HCT116 (cell line): Measurements from ENCODE around the gene KCTD17. TPM values are rescaled to one million over a fixed set of nuclear protein-coding genes. Genes with fewer than 3 reads are reported as not detected.

Experiments
- ATAC-seq: fragments of 200-7000 bp; cut with Tn5 transposase; 2 replicates; pipeline ENCODE4 v1.9.1; 2020; ENCODE audit warnings: mild to moderate bottlenecking, moderate library complexity
- BruUV-seq: library from RNA; stranded (reverse); fragments of 400-500 nt; replicated peaks from 2 replicates; lab custom pipeline; 2021; lab: Mats Ljungman, UMichigan
- CTCF ChIA-PET: fragments of 300-600 bp; sonication (Branson Sonifier 250); formaldehyde crosslinking; loops from one replicate; lab custom pipeline; 2021; ENCODE audit warnings: antibody characterized with exemption; lab: Charles Lee
- POLR2A ChIA-PET: fragments of 300-600, 350-600 bp; sonication (Branson Sonifier 250); formaldehyde crosslinking; loops from one replicate; lab custom pipeline; 2021; ENCODE audit warnings: antibody characterized with exemption; lab: Charles Lee
- RAD21 ChIA-PET, 2 experiments: fragments of 300-600 bp; sonication (Branson Sonifier 250); formaldehyde crosslinking; loops; one replicate each; lab custom pipeline; 2023; ENCODE audit warnings: low total read pairs in 2 of 2; ENCODE audit not compliant: uncharacterized antibody in 2 of 2, unreplicated experiment in 2 of 2, low non-redundant PET in 1 of 2; lab: Charles Lee
- DNase-seq: peaks from one replicate; pipeline ENCODE4 v3.0.0-alpha.2; 2010; ENCODE audit warnings: low read depth, low spot score
- H2AFZ ChIP-seq: fragments of 200-600 bp; shearing (Covaris generic), sonication (generic); 2 replicates; pipeline ENCODE4 v1.6.1; 2017; ENCODE audit warnings: low read depth, mixed run types, mixed read lengths, antibody characterized with exemption, low read length; ENCODE audit not compliant: poor library complexity, severe bottlenecking
- H3K27ac ChIP-seq: 2 replicates; pipeline ENCODE4 v1.5.1; 2012; ENCODE audit warnings: low read depth, low read length
- H3K27me3 ChIP-seq: fragments of 200-600 bp; sonication (generic); 2 replicates; pipeline ENCODE4 v1.6.1; 2016; ENCODE audit warnings: mixed run types, low read length, mixed read lengths; ENCODE audit not compliant: insufficient read depth
- H3K36me3 ChIP-seq, 2 experiments: fragments of 200-500 bp in 1 of 2; fragments of 200-600 bp in 1 of 2; sonication (Bioruptor generic) in 1 of 2; sonication (generic) in 1 of 2; 2 replicates each; pipeline versions ENCODE4 v1.5.1 to v1.6.1; 2014 to 2016; ENCODE audit warnings: low read length in 2 of 2, inconsistent platforms in 1 of 2, mixed read lengths in 1 of 2, mixed run types in 1 of 2; ENCODE audit not compliant: insufficient read depth in 2 of 2, control insufficient read depth in 1 of 2
- H3K4me1 ChIP-seq, 2 experiments: fragments of 200-600 bp in 1 of 2; sonication (generic) in 1 of 2; 2 replicates each; pipeline versions ENCODE4 v1.5.1 to v1.6.1; 2012 to 2017; ENCODE audit warnings: low read length in 2 of 2, inconsistent platforms in 1 of 2, mild to moderate bottlenecking in 1 of 2, mixed read lengths in 1 of 2, mixed run types in 1 of 2, moderate library complexity in 1 of 2; ENCODE audit not compliant: insufficient read depth in 2 of 2, control insufficient read depth in 1 of 2
- H3K4me2 ChIP-seq: fragments of 200-600 bp; sonication (generic); 2 replicates; pipeline ENCODE4 v1.6.1; 2017; ENCODE audit warnings: mixed run types, low read length, mixed read lengths
- H3K4me3 ChIP-seq, 2 experiments: fragments of 200-600 bp in 1 of 2; sonication (generic) in 1 of 2; replicated peaks in 1 of 2; 2 replicates each; pipeline ENCODE4 v1.5.1; 2011 to 2016; ENCODE audit warnings: low read length in 2 of 2, control low read depth in 1 of 2, low read depth in 1 of 2, mild to moderate bottlenecking in 1 of 2, mixed read lengths in 1 of 2, mixed run types in 1 of 2
- H3K79me2 ChIP-seq: fragments of 200-600 bp; sonication (generic); 2 replicates; pipeline ENCODE4 v1.6.1; 2017; ENCODE audit warnings: mild to moderate bottlenecking, mixed run types, low read length, moderate library complexity, mixed read lengths; ENCODE audit not compliant: insufficient read depth
- H3K9ac ChIP-seq: fragments of 200-600 bp; sonication (generic); 2 replicates; pipeline ENCODE4 v1.6.1; 2016; ENCODE audit warnings: low read length, mixed read lengths
- H3K9me2 ChIP-seq: fragments of 200-600 bp; sonication (generic), shearing (Covaris generic); 2 replicates; pipeline ENCODE4 v1.6.1; 2017; ENCODE audit warnings: mixed run types, mild to moderate bottlenecking, moderate library complexity; ENCODE audit not compliant: insufficient read depth
- H3K9me3 ChIP-seq, 2 experiments: fragments of 200-500 bp in 1 of 2; fragments of 200-600 bp in 1 of 2; sonication (Bioruptor generic) in 1 of 2; sonication (generic) in 1 of 2; 2 replicates each; pipeline ENCODE4 v1.6.1; 2014 to 2017; ENCODE audit warnings: low read length in 2 of 2, mixed read lengths in 2 of 2, inconsistent platforms in 1 of 2, low read depth in 1 of 2, mild to moderate bottlenecking in 1 of 2, mixed run types in 1 of 2, moderate library complexity in 1 of 2; ENCODE audit not compliant: control insufficient read depth in 1 of 2, insufficient read depth in 1 of 2
- H4K20me1 ChIP-seq: fragments of 200-600 bp; sonication (generic), shearing (Covaris generic); 2 replicates; pipeline ENCODE4 v1.6.1; 2017; ENCODE audit warnings: mixed run types, mild to moderate bottlenecking, moderate library complexity; ENCODE audit not compliant: insufficient read depth
- CBX3 ChIP-seq: IDR thresholded peaks from 2 replicates; pipeline ENCODE4 v1.6.1; 2012; ENCODE audit warnings: low read depth
- CEBPB ChIP-seq: IDR thresholded peaks from 2 replicates; pipeline ENCODE4 v1.6.1; 2012; ENCODE audit warnings: low read depth
- EGR1 ChIP-seq: IDR thresholded peaks from 2 replicates; pipeline ENCODE4 v1.6.1; 2012; ENCODE audit warnings: low read depth
- ELF1 ChIP-seq: IDR thresholded peaks from 2 replicates; pipeline ENCODE4 v1.6.1; 2012; ENCODE audit warnings: low read depth, borderline replicate concordance
- EZH2 ChIP-seq: fragments of 200-600 bp; sonication (generic); IDR thresholded peaks from 2 replicates; pipeline ENCODE4 v1.6.1; 2017; ENCODE audit warnings: antibody characterized with exemption, mixed run types
- EZH2phosphoT487 ChIP-seq: fragments of 200-600 bp; IDR thresholded peaks from 2 replicates; pipeline ENCODE4 v1.6.1; 2018; ENCODE audit warnings: antibody characterized with exemption, borderline replicate concordance
- POLR2AphosphoS5 ChIP-seq: IDR thresholded peaks from 2 replicates; pipeline ENCODE4 v1.6.1; 2011; ENCODE audit warnings: mild to moderate bottlenecking, low read depth, low read length, moderate library complexity
- RAD21 ChIP-seq: IDR thresholded peaks from 2 replicates; pipeline ENCODE4 v1.6.1; 2012; ENCODE audit warnings: low read depth, mild to moderate bottlenecking
- SIN3A ChIP-seq: IDR thresholded peaks from 2 replicates; pipeline ENCODE4 v1.6.1; 2012; ENCODE audit warnings: low read depth
- SP1 ChIP-seq: IDR thresholded peaks from 2 replicates; pipeline ENCODE4 v1.6.1; 2012; ENCODE audit warnings: low read depth
- SRF ChIP-seq: IDR thresholded peaks from 2 replicates; pipeline ENCODE4 v1.6.1; 2012; ENCODE audit warnings: low read depth
- TCF7L2 ChIP-seq: IDR thresholded peaks from 2 replicates; pipeline ENCODE4 v1.7.0; 2011; ENCODE audit warnings: borderline replicate concordance, inconsistent platforms; ENCODE audit not compliant: insufficient read depth, insufficient read length; ENCODE audit errors: extremely low read depth
- YY1 ChIP-seq: IDR thresholded peaks from 2 replicates; pipeline ENCODE4 v1.6.1; 2011; ENCODE audit warnings: low read length, low read depth, moderate library complexity, mild to moderate bottlenecking; ENCODE audit not compliant: insufficient replicate concordance; ENCODE audit errors: extremely low read depth
- ZFX ChIP-seq: fragments of 450-650 bp; IDR thresholded peaks from 2 replicates; pipeline ENCODE4 v1.6.1; 2017
- ZNF274 ChIP-seq: fragments of 200-500 bp; sonication (Bioruptor generic); IDR thresholded peaks from 2 replicates; pipeline ENCODE4 v1.6.1; 2014; ENCODE audit warnings: mild to moderate bottlenecking, low read depth, low read length, inconsistent platforms
- intact Hi-C: fragments of 100-400 bp; cut with micrococcal nuclease; formaldehyde crosslinking; loops from 2 replicates; pipeline ENCODE4 v1.10.0; 2022
- total RNA-seq: library from RNA; stranded (reverse); gene quantifications from one replicate; pipeline ENCODE4 v1.2.1, GENCODE V29; 2021; ENCODE audit not compliant: unreplicated experiment
- TF ChIP-seq, protein P1 (sequence below): IDR thresholded peaks from 2 replicates; pipeline ENCODE4 v1.6.1; 2012
- TF ChIP-seq, protein P2 (sequence below), 3 experiments: fragments of 200-600 bp in 1 of 3; sonication (generic) in 1 of 3; IDR thresholded peaks in 2 of 3; conservative IDR thresholded peaks in 1 of 3; 2 replicates each; pipeline ENCODE4 v1.5.1; 2012 to 2017; ENCODE audit warnings: low read depth in 2 of 3, low read length in 2 of 3, antibody characterized with exemption in 1 of 3, borderline replicate concordance in 1 of 3, control low read depth in 1 of 3, mild to moderate bottlenecking in 1 of 3, mixed read lengths in 1 of 3, mixed run types in 1 of 3, moderate library complexity in 1 of 3; ENCODE audit not compliant: insufficient read depth in 1 of 3
- TF ChIP-seq, protein P3 (sequence below): IDR thresholded peaks from 2 replicates; pipeline ENCODE4 v1.6.1; 2012

The KCTD17 gene
- total RNA-seq, 1 experiment from 2014 or later, result 23.4 TPM

DNA sequence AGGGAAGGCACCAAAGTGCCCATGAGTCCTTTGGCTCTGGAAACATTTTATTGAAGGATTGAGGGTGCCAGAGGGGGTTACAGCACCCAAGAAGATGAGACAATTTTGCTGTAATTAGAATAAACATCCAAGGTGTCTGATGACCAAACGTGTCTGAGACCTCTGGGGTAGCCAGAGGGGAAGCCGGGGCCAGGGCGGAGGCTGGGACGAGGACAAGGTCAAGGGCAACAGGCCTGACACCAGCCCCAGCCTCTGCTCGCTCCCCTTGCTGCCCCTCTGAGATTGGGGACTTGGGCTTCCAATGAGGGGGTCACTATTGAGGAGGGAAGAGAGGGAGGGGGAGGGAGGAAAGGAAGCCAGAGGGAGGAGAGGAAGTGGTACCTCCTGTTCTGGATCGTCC, 32.4 kb downstream of the KCTD17 start:
- H3K27me3 ChIP-seq, result no peaks in the 10 kb centered on the region
- no peaks in the 10 kb centered on the region for H4K20me1 ChIP-seq
- ChIA-PET CTCF (no interaction called here), RAD21 (no interaction called here), POLR2A (no interaction called here)
- H3K36me3 ChIP-seq, result no peaks in the 10 kb centered on the region
- ATAC-seq (no peak), DNase-seq (no peak)
- BruUV-seq, result no TSS peak
- H3K4me3 ChIP-seq, result no peak overlapping the region
- H3K9me3 ChIP-seq, result no peaks in the 10 kb centered on the region
- no peak overlapping the region for H3K27ac ChIP-seq
- H3K9me2 ChIP-seq, result no peaks in the 10 kb centered on the region
- no peak overlapping the region for H3K4me2 ChIP-seq
- H3K9ac ChIP-seq, result no peak overlapping the region
- intact Hi-C loops, result no loop called here
- H2AFZ ChIP-seq, result no peak overlapping the region
- peaks cover 11 to 21% of the 10 kb centered on the region in 2 experiments for H3K4me1 ChIP-seq
- H3K79me2 ChIP-seq, result no peaks in the 10 kb centered on the region
- TF ChIP-seq EGR1 (no peak), CBX3 (no peak), ELF1 (no peak), SIN3A (no peak), YY1 (no peak)
- TF ChIP-seq, protein P1, sequence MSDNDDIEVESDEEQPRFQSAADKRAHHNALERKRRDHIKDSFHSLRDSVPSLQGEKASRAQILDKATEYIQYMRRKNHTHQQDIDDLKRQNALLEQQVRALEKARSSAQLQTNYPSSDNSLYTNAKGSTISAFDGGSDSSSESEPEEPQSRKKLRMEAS, result no peak
- TF ChIP-seq, all 23 proteins: peak for 0

DNA sequence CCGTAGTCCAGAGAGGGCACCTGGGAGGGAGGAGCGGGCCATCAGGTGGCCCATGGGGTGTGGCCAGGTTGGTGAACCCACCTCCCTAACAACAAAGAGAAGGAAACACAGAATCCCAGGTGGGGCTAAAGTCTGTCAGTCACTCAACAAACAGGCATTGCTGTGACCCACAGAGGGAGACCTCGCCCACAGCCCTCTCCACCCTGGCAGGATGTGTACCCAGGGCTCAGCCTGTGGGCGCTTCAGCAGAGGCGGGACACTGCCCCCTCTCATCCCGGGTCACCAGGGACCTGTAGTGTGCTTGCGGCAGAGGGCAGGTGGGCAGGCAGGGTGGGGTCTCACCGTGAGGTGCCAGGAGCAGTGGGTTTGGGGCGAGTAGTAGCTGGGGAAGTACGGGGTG, 32.8 kb downstream of the KCTD17 start:
- Histone ChIP-seq H3K4me2 (no peak overlapping the region), H3K9ac (no peak overlapping the region), H3K36me3 (no peaks in the 10 kb centered on the region), H3K79me2 (no peaks in the 10 kb centered on the region), H3K4me1 (peaks cover 11 to 24% of the 10 kb centered on the region in 2 experiments), H3K9me2 (no peaks in the 10 kb centered on the region), H3K27me3 (no peaks in the 10 kb centered on the region), H3K4me3 (no peak overlapping the region), H2AFZ (no peak overlapping the region), H3K9me3 (no peaks in the 10 kb centered on the region), H3K27ac (no peak overlapping the region), H4K20me1 (no peaks in the 10 kb centered on the region)
- intact Hi-C loops, result no loop called here
- ChIA-PET CTCF (no interaction called here), POLR2A (no interaction called here), RAD21 (no interaction called here)
- BruUV-seq, result no TSS peak
- ATAC-seq (no peak), DNase-seq (no peak)
- TF ChIP-seq ZFX (no peak), SIN3A (no peak), ZNF274 (no peak), RAD21 (no peak), EZH2phosphoT487 (no peak), ELF1 (no peak), CEBPB (no peak), EZH2 (no peak), SRF (no peak), POLR2AphosphoS5 (no peak), SP1 (no peak), TCF7L2 (no peak)
- TF ChIP-seq, protein P2, sequence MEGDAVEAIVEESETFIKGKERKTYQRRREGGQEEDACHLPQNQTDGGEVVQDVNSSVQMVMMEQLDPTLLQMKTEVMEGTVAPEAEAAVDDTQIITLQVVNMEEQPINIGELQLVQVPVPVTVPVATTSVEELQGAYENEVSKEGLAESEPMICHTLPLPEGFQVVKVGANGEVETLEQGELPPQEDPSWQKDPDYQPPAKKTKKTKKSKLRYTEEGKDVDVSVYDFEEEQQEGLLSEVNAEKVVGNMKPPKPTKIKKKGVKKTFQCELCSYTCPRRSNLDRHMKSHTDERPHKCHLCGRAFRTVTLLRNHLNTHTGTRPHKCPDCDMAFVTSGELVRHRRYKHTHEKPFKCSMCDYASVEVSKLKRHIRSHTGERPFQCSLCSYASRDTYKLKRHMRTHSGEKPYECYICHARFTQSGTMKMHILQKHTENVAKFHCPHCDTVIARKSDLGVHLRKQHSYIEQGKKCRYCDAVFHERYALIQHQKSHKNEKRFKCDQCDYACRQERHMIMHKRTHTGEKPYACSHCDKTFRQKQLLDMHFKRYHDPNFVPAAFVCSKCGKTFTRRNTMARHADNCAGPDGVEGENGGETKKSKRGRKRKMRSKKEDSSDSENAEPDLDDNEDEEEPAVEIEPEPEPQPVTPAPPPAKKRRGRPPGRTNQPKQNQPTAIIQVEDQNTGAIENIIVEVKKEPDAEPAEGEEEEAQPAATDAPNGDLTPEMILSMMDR (IDR thresholded peaks at IDR 0.05 in 2 of 3, conservative IDR thresholded peaks at IDR 0.05 in 1 of 3; ENCODE audit: borderline replicate concordance in 1 of 3, insufficient read depth in 1 of 3, low read depth in 2 of 3, low read length in 2 of 3), result no peak
- TF ChIP-seq, protein P3, sequence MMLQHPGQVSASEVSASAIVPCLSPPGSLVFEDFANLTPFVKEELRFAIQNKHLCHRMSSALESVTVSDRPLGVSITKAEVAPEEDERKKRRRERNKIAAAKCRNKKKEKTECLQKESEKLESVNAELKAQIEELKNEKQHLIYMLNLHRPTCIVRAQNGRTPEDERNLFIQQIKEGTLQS, result no peak
